ENCODE results near the gene SYNJ2BP. TPM values are rescaled to one million over a fixed set of nuclear protein-coding genes. Genes with fewer than 3 reads are reported as not detected.
"Not testable (repeated sequence)": the region's sequence is repeated elsewhere in the genome, so short reads cannot be mapped to it uniquely, and the experiment has no call there.

SYNJ2BP gene
- total and polyA plus RNA-seq, 4 donors, result 8.8 to 27.1 (median 17.2) TPM

DNA sequence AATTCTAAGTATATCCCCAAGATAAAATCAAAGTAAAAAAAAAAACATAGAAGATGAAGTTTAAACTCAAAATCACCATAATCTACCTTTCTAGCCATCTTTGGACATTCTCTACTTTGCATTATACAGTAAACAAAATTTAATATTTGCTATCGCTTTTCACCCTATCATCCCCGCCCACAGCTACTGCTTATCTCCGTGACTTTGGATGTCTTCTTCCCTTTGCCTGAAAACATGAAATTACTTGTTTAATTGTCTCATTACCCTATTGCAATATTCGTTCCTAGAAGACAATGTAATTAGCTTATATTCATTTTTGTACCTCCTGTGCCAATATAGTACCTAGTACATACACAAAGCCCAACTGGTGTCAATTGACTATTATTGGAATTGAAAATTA is 9.3 kb downstream of the SYNJ2BP start (continued):
- TF ChIP-seq RAD21 (IDR thresholded peaks at IDR 0.05), result no peak

DNA sequence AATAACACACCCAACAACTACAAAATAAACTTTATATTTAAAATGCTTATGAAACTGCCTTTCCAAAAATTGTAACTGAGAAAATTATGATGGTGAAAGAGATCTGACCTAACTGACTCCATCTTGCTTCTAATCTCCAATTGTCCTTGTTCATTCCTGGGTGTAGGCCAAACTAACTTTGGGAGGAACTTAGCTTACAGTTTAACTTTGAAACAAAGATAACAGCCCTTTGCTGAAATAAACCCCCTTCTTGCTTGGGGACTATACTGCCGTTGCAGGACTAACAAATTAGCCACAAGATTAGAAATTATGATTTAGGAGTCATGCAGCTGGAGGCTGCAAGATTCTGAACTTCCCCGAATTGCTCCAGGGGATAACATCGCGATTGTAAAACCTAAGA is 10.7 kb downstream of the SYNJ2BP start:
- H3K27me3 ChIP-seq (ENCODE audit: control insufficient read depth in 4 of 4, insufficient read depth in 4 of 4, low read length in 3 of 4); H3K9me3 ChIP-seq (ENCODE audit: control insufficient read depth in 4 of 4, low read length in 3 of 4); DNase-seq (ENCODE audit: low spot score); H3K4me3 ChIP-seq (ENCODE audit: low read depth in 1 of 3, low read length in 3 of 3); H3K27ac ChIP-seq (ENCODE audit: low read depth in 1 of 2, low read length in 2 of 2); H3K36me3 ChIP-seq (ENCODE audit: control insufficient read depth in 4 of 4, insufficient read depth in 3 of 4, low read depth in 1 of 4, low read length in 3 of 4); H3K9ac ChIP-seq (ENCODE audit: low read depth in 1 of 2, low read length in 2 of 2); H3K4me1 ChIP-seq (ENCODE audit: control insufficient read depth in 4 of 4, insufficient read depth in 4 of 4, low read length in 3 of 4): not testable (repeated sequence)
- WGBS, result 87% methylated on average over 4 of the region's 4 CpGs

DNA sequence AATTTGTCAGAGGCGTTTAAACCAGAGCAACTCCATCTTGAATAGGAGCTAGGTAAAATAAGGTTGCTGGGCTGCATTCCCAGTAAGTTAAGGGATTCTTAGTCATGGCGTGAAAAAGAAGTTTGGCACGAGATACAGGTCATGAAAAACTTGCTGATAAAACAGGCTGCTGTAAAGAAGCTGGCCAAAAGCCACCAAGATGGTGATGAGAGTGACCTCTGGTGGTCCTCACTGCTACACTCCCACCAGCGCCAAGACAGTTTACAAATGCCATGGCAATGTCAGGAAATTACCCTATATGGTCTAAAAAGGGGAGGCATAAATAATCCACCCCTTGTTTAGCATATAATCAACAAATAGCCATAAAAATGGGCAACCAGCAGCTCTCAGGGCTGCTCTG is 13.6 kb downstream of the SYNJ2BP start:
- DNase-seq (ENCODE audit: low spot score); H3K27me3 ChIP-seq (ENCODE audit: control insufficient read depth in 4 of 4, insufficient read depth in 4 of 4, low read length in 3 of 4); H3K4me1 ChIP-seq (ENCODE audit: control insufficient read depth in 4 of 4, insufficient read depth in 4 of 4, low read length in 3 of 4); H3K9ac ChIP-seq (ENCODE audit: low read depth in 1 of 2, low read length in 2 of 2); H3K4me3 ChIP-seq (ENCODE audit: low read depth in 1 of 3, low read length in 3 of 3); H3K27ac ChIP-seq (ENCODE audit: low read depth in 1 of 2, low read length in 2 of 2); H3K36me3 ChIP-seq (ENCODE audit: control insufficient read depth in 4 of 4, insufficient read depth in 3 of 4, low read depth in 1 of 4, low read length in 3 of 4); H3K9me3 ChIP-seq (ENCODE audit: control insufficient read depth in 4 of 4, low read length in 3 of 4): not testable (repeated sequence)
- WGBS, result 85% methylated on average over 4 of the region's 4 CpGs

DNA sequence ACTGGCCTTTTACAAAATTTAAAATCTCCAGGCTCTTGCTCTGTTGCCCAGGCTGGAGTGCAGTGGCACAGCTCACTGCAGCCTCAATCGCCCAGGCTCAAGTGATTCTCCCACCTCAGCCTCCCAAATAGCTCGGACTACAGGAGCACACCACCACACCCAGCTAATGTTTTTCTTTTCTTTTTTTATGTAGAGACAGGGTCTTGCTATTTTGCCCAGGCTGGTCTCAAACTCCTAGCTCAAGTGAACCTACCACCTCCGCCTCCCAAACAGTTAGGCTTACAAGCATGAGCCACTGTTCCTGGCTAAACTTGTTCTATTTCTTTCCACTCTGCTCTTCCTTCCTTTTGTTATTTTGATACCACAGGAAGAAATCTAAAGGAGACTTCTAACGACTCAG is 15.2 kb downstream of the SYNJ2BP start:
- Histone ChIP-seq H3K9ac (ENCODE audit: low read depth in 1 of 2, low read length in 2 of 2) (no peak overlapping the region), H3K27me3 (ENCODE audit: control insufficient read depth in 4 of 4, insufficient read depth in 4 of 4, low read length in 3 of 4) (no peaks in the 10 kb centered on the region), H3K9me3 (ENCODE audit: control insufficient read depth in 4 of 4, low read length in 3 of 4) (no peaks in the 10 kb centered on the region), H3K27ac (ENCODE audit: low read depth in 1 of 2, low read length in 2 of 2) (no peak overlapping the region), H3K36me3 (ENCODE audit: control insufficient read depth in 4 of 4, insufficient read depth in 3 of 4, low read depth in 1 of 4, low read length in 3 of 4) (peaks cover 0 to 2% (median under 1%) of the 10 kb centered on the region in 4 donors), H3K4me3 (ENCODE audit: low read depth in 1 of 3, low read length in 3 of 3) (no peak overlapping the region), H3K4me1 (ENCODE audit: control insufficient read depth in 4 of 4, insufficient read depth in 4 of 4, low read length in 3 of 4) (peaks cover 0 to 2% (median 0%) of the 10 kb centered on the region in 4 donors)
- no peak for DNase-seq (ENCODE audit: low spot score)
- WGBS, result 73% methylated on average over 4 of the region's 4 CpGs
- TF ChIP-seq, protein P1, sequence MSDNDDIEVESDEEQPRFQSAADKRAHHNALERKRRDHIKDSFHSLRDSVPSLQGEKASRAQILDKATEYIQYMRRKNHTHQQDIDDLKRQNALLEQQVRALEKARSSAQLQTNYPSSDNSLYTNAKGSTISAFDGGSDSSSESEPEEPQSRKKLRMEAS (IDR thresholded peaks at IDR 0.05), result no peak
- TF ChIP-seq, protein P2, sequence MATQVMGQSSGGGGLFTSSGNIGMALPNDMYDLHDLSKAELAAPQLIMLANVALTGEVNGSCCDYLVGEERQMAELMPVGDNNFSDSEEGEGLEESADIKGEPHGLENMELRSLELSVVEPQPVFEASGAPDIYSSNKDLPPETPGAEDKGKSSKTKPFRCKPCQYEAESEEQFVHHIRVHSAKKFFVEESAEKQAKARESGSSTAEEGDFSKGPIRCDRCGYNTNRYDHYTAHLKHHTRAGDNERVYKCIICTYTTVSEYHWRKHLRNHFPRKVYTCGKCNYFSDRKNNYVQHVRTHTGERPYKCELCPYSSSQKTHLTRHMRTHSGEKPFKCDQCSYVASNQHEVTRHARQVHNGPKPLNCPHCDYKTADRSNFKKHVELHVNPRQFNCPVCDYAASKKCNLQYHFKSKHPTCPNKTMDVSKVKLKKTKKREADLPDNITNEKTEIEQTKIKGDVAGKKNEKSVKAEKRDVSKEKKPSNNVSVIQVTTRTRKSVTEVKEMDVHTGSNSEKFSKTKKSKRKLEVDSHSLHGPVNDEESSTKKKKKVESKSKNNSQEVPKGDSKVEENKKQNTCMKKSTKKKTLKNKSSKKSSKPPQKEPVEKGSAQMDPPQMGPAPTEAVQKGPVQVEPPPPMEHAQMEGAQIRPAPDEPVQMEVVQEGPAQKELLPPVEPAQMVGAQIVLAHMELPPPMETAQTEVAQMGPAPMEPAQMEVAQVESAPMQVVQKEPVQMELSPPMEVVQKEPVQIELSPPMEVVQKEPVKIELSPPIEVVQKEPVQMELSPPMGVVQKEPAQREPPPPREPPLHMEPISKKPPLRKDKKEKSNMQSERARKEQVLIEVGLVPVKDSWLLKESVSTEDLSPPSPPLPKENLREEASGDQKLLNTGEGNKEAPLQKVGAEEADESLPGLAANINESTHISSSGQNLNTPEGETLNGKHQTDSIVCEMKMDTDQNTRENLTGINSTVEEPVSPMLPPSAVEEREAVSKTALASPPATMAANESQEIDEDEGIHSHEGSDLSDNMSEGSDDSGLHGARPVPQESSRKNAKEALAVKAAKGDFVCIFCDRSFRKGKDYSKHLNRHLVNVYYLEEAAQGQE (IDR thresholded peaks at IDR 0.05), result no peak
- TF ChIP-seq GABPA (IDR thresholded peaks at IDR 0.05 in 1 of 2, conservative IDR thresholded peaks at IDR 0.05 in 1 of 2) (no peak), YY1 (IDR thresholded peaks at IDR 0.05) (no peak), FOXA2 (IDR thresholded peaks at IDR 0.05) (no peak), JUND (IDR thresholded peaks at IDR 0.05) (no peak), RAD21 (IDR thresholded peaks at IDR 0.05) (no peak), FOXA1 (IDR thresholded peaks at IDR 0.05) (no peak), HNF4A (conservative IDR thresholded peaks at IDR 0.05) (no peak), TAF1 (conservative IDR thresholded peaks at IDR 0.05) (no peak)
- TF ChIP-seq, protein P3, sequence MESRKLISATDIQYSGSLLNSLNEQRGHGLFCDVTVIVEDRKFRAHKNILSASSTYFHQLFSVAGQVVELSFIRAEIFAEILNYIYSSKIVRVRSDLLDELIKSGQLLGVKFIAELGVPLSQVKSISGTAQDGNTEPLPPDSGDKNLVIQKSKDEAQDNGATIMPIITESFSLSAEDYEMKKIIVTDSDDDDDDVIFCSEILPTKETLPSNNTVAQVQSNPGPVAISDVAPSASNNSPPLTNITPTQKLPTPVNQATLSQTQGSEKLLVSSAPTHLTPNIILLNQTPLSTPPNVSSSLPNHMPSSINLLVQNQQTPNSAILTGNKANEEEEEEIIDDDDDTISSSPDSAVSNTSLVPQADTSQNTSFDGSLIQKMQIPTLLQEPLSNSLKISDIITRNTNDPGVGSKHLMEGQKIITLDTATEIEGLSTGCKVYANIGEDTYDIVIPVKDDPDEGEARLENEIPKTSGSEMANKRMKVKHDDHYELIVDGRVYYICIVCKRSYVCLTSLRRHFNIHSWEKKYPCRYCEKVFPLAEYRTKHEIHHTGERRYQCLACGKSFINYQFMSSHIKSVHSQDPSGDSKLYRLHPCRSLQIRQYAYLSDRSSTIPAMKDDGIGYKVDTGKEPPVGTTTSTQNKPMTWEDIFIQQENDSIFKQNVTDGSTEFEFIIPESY (IDR thresholded peaks at IDR 0.05), result no peak
- TF ChIP-seq, protein P4, sequence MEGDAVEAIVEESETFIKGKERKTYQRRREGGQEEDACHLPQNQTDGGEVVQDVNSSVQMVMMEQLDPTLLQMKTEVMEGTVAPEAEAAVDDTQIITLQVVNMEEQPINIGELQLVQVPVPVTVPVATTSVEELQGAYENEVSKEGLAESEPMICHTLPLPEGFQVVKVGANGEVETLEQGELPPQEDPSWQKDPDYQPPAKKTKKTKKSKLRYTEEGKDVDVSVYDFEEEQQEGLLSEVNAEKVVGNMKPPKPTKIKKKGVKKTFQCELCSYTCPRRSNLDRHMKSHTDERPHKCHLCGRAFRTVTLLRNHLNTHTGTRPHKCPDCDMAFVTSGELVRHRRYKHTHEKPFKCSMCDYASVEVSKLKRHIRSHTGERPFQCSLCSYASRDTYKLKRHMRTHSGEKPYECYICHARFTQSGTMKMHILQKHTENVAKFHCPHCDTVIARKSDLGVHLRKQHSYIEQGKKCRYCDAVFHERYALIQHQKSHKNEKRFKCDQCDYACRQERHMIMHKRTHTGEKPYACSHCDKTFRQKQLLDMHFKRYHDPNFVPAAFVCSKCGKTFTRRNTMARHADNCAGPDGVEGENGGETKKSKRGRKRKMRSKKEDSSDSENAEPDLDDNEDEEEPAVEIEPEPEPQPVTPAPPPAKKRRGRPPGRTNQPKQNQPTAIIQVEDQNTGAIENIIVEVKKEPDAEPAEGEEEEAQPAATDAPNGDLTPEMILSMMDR (IDR thresholded peaks at IDR 0.05; ENCODE audit: low read depth, low read length, missing input control), result no peak
- TF ChIP-seq, protein P5, sequence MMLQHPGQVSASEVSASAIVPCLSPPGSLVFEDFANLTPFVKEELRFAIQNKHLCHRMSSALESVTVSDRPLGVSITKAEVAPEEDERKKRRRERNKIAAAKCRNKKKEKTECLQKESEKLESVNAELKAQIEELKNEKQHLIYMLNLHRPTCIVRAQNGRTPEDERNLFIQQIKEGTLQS (IDR thresholded peaks at IDR 0.05), result no peak

Data from liver (tissue), 9 donors.